ENCODE results near the gene NDST3. TPM values are rescaled to one million over a fixed set of nuclear protein-coding genes. Genes with fewer than 3 reads are reported as not detected.

Gene NDST3
- total RNA-seq, 1 experiment from 2014 or later, result 0.04 TPM

- Histone ChIP-seq H3K27ac (ENCODE audit: low read length) (no peak overlapping the region), H3K4me3 (ENCODE audit: low read length) (no peak overlapping the region), H3K27me3 (ENCODE audit: low read length) (no peaks in the 10 kb centered on the region), H3K9me3 (ENCODE audit: low read length) (no peaks in the 10 kb centered on the region), H3K79me2 (ENCODE audit: low read length) (no peaks in the 10 kb centered on the region), H3K9me2 (replicated peaks; ENCODE audit: low read length) (no peaks in the 10 kb centered on the region), H3F3A (ENCODE audit: low read length, unreplicated experiment) (no peaks in the 10 kb centered on the region), H3K9ac (ENCODE audit: low read length) (no peak overlapping the region), H2AFZ (ENCODE audit: low read length) (no peak overlapping the region), H4K20me1 (ENCODE audit: low read length) (no peaks in the 10 kb centered on the region), H3K36me3 (ENCODE audit: low read depth, low read length) (no peaks in the 10 kb centered on the region), H3K4me1 (ENCODE audit: insufficient read depth, low read length) (no peaks in the 10 kb centered on the region), H3K4me2 (ENCODE audit: low read length) (no peak overlapping the region)
- CTCF ChIA-PET, result no interaction called here
- TF ChIP-seq EZH2phosphoT487 (IDR thresholded peaks at IDR 0.05; ENCODE audit: borderline replicate concordance, low read length) (no peak), EZH2 (IDR thresholded peaks at IDR 0.05; ENCODE audit: low read length, unreplicated experiment) (no peak), CTCF (conservative IDR thresholded peaks at IDR 0.05; ENCODE audit: low read depth, low read length) (no peak)
- BruUV-seq (replicated peaks), result no TSS peak
- POLR2A ChIA-PET (ENCODE audit: unreplicated experiment), result no interaction called here
- ATAC-seq, result no peak
- DNase-seq, result no peak
- intact Hi-C loops (cut with micrococcal nuclease), result no loop called here
Observed at GRCh38 chr4:118268780-118269179, 234.5 kb downstream of the NDST3 start.

- DNase-seq (peak; percentile 66), ATAC-seq (no peak)
- no TSS peak for BruUV-seq (replicated peaks)
- intact Hi-C loops (cut with micrococcal nuclease), result loop anchor here (2.0 to 10.0 kb wide), 2 partner anchors 194 to 1136 kb away; no protein-coding TSS in a partner anchor
- Histone ChIP-seq H3K4me2 (ENCODE audit: low read length) (no peak overlapping the region), H3F3A (ENCODE audit: low read length, unreplicated experiment) (no peaks in the 10 kb centered on the region), H3K36me3 (ENCODE audit: low read depth, low read length) (no peaks in the 10 kb centered on the region), H3K27ac (ENCODE audit: low read length) (no peak overlapping the region), H3K4me1 (ENCODE audit: insufficient read depth, low read length) (no peaks in the 10 kb centered on the region), H2AFZ (ENCODE audit: low read length) (no peak overlapping the region), H3K9me3 (ENCODE audit: low read length) (no peaks in the 10 kb centered on the region), H4K20me1 (ENCODE audit: low read length) (no peaks in the 10 kb centered on the region), H3K4me3 (ENCODE audit: low read length) (no peak overlapping the region), H3K79me2 (ENCODE audit: low read length) (no peaks in the 10 kb centered on the region), H3K9me2 (replicated peaks; ENCODE audit: low read length) (no peaks in the 10 kb centered on the region), H3K27me3 (ENCODE audit: low read length) (no peaks in the 10 kb centered on the region), H3K9ac (ENCODE audit: low read length) (no peak overlapping the region)
- ChIA-PET CTCF (interaction anchor here (0.6 kb wide), 1 partner anchor 994 kb away, joined by 5 read pairs; no protein-coding TSS in a partner anchor), POLR2A (ENCODE audit: unreplicated experiment) (interaction anchor here (0.6 kb wide), 1 partner anchor 92 kb away, joined by 3 read pairs; no protein-coding TSS in a partner anchor)
- TF ChIP-seq CTCF (conservative IDR thresholded peaks at IDR 0.05; ENCODE audit: low read depth, low read length), result peak; percentile 64
- TF ChIP-seq EZH2 (IDR thresholded peaks at IDR 0.05; ENCODE audit: low read length, unreplicated experiment), result no peak
Observed at GRCh38 chr4:118270492-118270891, 236.2 kb downstream of the NDST3 start.

- Histone ChIP-seq H3K9ac (ENCODE audit: low read length) (no peak overlapping the region), H3K36me3 (ENCODE audit: low read depth, low read length) (no peaks in the 10 kb centered on the region), H3K4me1 (ENCODE audit: insufficient read depth, low read length) (no peaks in the 10 kb centered on the region), H3K4me3 (ENCODE audit: low read length) (no peak overlapping the region), H4K20me1 (ENCODE audit: low read length) (no peaks in the 10 kb centered on the region), H3K9me3 (ENCODE audit: low read length) (no peaks in the 10 kb centered on the region), H3K27me3 (ENCODE audit: low read length) (no peaks in the 10 kb centered on the region), H3F3A (ENCODE audit: low read length, unreplicated experiment) (no peaks in the 10 kb centered on the region), H3K4me2 (ENCODE audit: low read length) (no peak overlapping the region), H3K79me2 (ENCODE audit: low read length) (no peaks in the 10 kb centered on the region), H2AFZ (ENCODE audit: low read length) (no peak overlapping the region), H3K9me2 (replicated peaks; ENCODE audit: low read length) (no peaks in the 10 kb centered on the region), H3K27ac (ENCODE audit: low read length) (no peak overlapping the region)
- CTCF ChIA-PET, result no interaction called here
- BruUV-seq (replicated peaks), result no TSS peak
- intact Hi-C loops (cut with micrococcal nuclease), result loop anchor here (2.0 to 10.0 kb wide), 2 partner anchors 195 to 1137 kb away; no protein-coding TSS in a partner anchor
- no peak for DNase-seq
- TF ChIP-seq EZH2phosphoT487 (IDR thresholded peaks at IDR 0.05; ENCODE audit: borderline replicate concordance, low read length), result no peak
- TF ChIP-seq EZH2 (IDR thresholded peaks at IDR 0.05; ENCODE audit: low read length, unreplicated experiment), result no peak
- no peak for TF ChIP-seq CTCF (conservative IDR thresholded peaks at IDR 0.05; ENCODE audit: low read depth, low read length)
- POLR2A ChIA-PET (ENCODE audit: unreplicated experiment), result interaction anchor here (0.7 kb wide), 1 partner anchor 49 kb away, joined by 3 read pairs; no protein-coding TSS in a partner anchor
- no peak for ATAC-seq
Observed at GRCh38 chr4:118271788-118272187, 237.5 kb downstream of the NDST3 start.
